ENCODE results near the gene TLR2.

Gene TLR2, protein sequence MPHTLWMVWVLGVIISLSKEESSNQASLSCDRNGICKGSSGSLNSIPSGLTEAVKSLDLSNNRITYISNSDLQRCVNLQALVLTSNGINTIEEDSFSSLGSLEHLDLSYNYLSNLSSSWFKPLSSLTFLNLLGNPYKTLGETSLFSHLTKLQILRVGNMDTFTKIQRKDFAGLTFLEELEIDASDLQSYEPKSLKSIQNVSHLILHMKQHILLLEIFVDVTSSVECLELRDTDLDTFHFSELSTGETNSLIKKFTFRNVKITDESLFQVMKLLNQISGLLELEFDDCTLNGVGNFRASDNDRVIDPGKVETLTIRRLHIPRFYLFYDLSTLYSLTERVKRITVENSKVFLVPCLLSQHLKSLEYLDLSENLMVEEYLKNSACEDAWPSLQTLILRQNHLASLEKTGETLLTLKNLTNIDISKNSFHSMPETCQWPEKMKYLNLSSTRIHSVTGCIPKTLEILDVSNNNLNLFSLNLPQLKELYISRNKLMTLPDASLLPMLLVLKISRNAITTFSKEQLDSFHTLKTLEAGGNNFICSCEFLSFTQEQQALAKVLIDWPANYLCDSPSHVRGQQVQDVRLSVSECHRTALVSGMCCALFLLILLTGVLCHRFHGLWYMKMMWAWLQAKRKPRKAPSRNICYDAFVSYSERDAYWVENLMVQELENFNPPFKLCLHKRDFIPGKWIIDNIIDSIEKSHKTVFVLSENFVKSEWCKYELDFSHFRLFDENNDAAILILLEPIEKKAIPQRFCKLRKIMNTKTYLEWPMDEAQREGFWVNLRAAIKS

DNA sequence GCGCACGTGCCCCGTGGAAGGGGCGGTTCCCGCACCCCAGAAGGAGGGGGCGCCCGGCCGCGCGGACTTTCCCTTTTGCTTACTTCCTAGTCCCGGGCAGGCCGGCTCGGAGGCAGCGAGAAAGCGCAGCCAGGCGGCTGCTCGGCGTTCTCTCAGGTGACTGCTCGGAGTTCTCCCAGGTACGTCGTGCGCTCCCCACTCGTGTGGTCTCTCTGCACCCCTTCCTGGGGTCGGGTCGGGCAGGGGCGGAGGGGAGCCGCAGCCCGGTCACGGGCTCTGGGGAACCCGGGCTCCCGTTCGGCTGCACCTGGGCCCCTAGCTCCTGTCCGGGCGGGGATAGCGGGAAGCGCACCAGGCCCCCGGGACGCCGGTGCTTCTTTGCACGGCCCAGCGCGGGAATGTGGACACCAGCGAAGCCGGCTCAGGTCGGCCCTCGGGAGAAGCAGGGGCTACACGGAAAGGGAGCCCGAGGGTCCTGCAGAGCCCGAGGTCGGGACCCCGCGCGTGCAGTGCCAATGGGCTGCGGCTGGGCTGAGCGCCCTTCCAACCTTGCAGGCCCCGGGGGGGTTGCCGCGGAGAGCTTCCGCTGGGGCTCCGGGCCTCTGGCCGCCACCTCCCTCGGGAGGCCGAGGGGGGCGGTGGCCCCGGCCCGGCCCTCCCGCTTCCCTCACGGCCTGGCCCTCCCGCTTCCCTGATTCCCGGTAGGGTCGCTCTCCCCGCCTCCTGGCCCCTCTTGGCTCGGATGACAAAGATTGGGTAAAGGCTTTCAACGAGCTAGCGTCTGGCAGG is at the start of gene TLR2:
TSS of gene TLR2 (plus strand) at position 99 of the 789 bp plus-strand sequence. CDS start 18,628 bp downstream, outside the sequence.
- FAIRE-seq, result no peak

DNA sequence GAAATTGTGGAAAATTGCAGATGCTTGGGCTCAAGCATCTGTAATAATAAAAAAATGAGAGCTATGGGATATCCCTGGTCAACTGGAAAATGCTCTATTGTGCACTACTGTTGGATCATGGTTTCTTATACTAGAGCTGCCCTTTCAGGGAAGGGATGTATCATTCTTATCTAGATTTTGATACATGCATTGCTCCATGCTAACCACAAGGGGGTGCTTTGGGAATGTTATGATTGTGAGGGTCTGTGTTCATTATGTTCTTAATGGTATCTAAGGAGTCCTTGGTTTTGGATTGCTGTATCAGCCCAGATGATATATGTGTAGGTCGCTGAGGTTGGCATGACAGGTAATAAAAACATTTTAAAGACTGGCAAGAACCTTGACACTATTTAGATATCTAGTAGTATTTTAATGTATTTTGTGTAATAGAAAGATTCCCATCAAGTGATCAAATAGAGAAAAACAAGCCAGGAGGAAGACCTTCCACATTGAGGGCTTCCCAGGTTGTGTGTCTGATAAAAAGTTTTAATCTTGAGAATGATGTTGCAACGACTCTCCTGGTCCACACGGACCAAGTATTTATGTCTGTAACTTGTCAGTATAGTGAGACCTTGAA is 49.2 kb upstream of the TLR2 start:
- no peak for FAIRE-seq

- FAIRE-seq, result no peak
Observed at GRCh38 chr4:153635846-153636245, 48.2 kb upstream of the TLR2 start.

- FAIRE-seq, result no peak
Observed at GRCh38 chr4:153637201-153637600, 46.9 kb upstream of the TLR2 start.

- no peak for FAIRE-seq
Observed at GRCh38 chr4:153638011-153638410, 46.1 kb upstream of the TLR2 start.

DNA sequence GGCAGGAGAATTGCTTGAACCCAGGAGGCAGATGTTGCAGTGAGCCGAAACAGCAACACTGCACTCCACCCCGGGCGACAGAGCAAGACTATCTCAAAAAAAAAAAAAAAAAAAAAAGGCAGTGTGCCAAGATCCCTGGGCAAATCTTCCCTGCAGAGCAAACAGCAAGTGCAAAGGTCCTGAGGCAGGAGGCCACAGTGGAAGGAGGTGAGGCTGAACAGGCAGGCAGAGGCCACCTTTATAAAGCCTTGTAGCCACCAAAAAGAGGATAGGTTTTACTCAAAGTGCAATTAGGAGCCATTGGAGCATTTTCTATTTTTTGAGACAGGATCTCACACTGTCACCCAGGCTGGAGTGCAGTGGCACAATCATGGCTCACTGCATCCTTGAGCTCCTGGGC is 45.1 kb upstream of the TLR2 start:
- FAIRE-seq, result no peak

GRCh38 chr4:153639833-153640802 is 44.0 kb upstream of the TLR2 start:
- no peak for FAIRE-seq

DNA sequence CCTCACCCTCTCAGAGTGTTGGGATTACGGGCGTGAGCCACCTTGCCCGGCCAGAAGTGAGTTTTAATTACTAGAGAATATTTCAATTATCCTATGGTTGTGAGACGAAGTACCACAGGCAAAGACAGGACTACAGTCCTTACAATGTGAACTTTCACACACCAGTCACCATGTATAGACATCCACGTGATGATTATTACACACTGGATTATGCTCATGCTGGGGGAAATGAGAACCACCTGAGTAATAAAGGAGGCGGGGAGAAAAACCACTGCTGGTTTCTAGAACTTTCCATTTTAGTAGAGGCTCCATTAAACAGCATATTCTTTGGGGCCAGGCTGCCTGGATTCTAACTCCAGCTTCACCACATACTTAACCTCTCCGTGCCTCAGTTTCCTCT is 42.5 kb upstream of the TLR2 start:
- no peak for FAIRE-seq

DNA sequence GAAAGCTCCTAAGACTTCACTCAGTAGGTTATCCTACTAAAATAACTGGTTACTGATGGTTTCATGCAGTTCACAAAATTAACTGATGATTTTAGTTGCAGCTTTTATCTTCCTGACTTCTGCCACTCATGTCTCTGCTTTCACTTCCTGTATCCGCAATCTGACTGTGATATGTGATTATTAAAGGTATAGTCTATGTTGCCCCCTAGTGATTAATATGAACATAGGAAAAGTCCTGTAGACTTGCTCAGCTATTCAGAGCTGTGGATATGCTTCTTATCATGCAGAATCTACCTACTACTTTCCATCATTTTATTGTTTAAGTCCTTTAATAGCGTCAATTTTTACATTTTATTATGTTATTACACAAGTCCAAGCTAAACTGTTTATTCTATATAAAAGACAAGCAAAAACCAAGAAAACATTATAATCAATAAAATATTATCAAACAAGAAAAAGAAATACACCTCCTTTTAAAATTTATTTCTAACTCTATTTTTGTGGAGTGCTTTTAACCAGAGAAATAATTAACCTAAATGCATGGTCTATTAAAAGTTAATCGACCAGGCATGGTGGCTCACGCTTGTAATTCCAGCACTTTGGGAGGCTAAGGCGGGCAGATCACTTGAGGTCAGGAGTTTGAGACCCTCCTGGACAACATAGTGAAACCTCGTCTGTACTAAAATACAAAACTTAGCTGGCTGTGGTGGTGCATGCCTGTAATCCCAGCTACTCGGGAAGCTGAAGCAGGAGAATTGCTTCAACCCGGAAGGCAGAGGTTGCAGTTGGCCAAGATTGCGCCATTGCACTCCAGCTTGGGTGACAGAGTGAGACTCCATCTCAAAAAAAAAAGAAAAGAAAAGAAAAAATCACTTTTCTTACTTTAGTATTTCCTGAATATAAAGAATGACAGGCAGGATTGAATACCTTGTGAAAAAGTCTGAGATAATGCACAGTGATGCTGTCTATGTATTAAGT is 40.4 kb upstream of the TLR2 start:
- peak; percentile 91 for FAIRE-seq

DNA sequence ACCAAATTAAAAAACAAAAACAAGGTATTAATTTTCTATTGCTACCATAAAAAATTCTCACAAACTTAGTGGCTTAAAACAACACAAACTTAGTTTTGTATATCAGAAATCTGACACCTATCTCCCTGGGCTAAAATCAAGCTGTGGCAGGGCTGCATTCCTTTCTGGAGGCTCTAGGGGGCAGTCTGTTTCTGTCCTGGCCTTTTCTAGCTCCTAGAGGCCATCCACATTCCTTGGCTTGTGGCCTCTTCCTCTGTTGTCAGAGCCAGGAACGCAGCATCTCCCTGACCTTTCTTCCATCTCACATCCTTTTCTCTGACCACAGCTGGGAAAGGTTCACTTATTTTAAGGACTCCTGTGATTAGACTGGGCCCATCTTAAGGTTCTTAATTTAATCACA is 38.9 kb upstream of the TLR2 start:
- FAIRE-seq, result no peak

DNA sequence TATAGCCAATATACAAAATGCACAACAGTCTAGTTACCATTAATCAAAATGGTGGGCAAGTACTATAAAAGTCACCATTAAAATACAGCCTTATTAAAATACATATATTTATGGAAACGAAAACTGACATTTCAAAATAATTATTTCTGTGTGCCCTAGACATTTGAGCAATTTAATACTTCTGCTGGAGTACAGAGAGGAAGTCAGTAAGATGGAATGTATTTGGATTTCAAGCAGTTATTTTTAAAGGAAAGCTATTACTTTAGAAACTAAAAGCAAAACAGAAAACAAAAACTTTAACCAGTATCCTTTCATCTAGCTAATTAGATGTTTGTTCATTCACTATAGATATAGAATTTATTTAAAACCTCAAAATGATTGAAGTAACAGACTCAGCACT is 37.8 kb upstream of the TLR2 start:
- no peak for FAIRE-seq

GRCh38 chr4:153646978-153647377 is 37.1 kb upstream of the TLR2 start:
- FAIRE-seq, result no peak

DNA sequence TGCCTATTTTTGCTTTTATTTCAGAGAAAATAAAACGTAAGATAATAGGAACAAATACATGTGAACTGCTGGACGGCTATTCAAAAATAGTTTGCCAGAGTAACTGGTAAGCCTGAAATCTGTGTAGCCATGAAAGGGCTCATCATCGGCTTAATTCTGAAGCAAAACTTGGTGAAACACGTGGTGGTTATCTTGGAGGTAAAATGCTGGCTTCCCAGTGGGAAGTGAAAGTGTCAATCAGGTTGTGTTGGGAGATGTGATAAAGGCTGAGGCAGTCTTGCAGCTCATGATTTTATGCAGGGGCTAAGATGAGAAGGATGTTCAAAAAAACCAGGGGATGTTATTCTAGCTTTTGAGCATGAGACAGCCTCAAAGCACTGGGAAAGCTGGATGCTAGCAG is 36.1 kb upstream of the TLR2 start:
- FAIRE-seq, result no peak

GRCh38 chr4:153649572-153649991 is 34.5 kb upstream of the TLR2 start:
- no peak for FAIRE-seq

GRCh38 chr4:153651116-153651515 is 33.0 kb upstream of the TLR2 start:
- FAIRE-seq, result no peak

DNA sequence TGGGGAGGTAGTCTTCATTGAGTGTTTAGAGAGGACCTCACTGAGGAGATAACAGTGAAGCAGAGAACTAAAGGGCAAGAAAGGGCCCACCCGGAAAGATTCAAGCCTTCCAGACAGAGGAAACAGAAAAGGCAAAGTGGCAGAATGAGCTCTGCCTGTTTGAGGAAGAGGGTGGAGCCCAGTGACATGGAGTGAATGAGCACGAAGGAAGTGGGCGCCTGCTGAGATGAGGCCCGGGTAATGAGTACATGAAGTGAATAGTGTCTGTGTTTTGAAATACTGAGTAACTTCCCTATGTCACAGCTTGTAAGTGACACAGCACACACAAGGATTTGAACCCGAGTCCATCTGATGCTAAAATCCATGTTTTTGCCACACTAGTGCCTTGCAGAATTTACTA is 32.5 kb upstream of the TLR2 start:
- FAIRE-seq, result no peak

- no peak for FAIRE-seq
Observed at GRCh38 chr4:153652051-153652784, 31.9 kb upstream of the TLR2 start.

DNA sequence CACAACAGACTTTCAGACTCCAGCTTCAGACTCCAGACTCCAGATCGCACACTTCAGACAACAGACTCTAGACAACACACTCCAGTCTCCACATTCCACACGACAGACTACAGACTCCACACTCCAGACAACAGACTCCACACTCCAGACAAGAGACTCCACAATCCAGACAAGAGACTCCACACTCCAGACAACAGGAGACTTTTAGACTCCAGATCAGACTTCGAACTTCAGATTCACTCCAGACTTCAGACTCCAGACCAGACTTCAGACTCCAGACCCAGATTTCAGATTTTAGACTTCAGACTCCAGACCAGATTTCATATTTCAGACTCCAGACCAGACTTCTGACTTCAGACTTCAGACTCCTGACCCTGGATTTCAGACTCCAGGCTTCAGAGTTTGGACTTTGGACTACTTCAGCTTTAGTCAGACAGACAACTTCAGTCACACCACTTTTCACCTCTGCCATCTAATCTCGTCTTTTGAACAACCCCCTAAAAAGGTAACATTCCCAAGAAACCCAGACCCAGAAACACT is 29.0 kb upstream of the TLR2 start:
- FAIRE-seq, result no peak

DNA sequence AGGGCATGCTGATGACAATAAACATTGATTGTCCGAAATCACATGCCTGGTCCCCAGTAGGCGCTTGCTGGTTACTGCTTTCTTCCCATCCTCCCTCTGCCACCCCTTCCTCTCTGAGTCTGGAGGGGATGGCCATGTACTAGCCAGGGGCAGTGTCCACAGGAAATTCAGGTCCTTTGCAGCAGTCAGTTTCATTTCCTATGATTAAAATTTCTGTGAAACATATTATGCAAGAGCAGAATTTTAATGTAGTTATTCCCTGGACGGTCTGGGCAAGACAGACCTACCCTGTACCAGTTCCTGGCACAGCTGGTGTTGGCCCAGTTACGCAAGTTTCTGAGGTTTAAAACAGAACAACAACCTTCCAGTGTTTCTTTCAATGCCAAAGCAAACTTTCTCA is 28.2 kb upstream of the TLR2 start:
- FAIRE-seq, result no peak

Measured in islet of Langerhans (tissue), 1 donor.